NCI-H1436 (cell line): ENCODE data around the gene MIA2.
"Not testable (repeated sequence)": the region's sequence is repeated elsewhere in the genome, so short reads cannot be mapped to it uniquely, and the experiment has no call there.

ENCODE experiments used
- DNase-seq: peaks from one replicate; lab custom pipeline; 2025; lab: John Stamatoyannopoulos, UW

Gene MIA2

GRCh38 chr14:39233680-39234326, at the start of gene MIA2:
Gene MIA2, plus strand, starts transcription at chr14:39233915. Its CDS starts 200 bp downstream, at chr14:39234115.
- no peak for DNase-seq

- DNase-seq: no peak
Observed at GRCh38 chr14:39184628-39185255, 49.0 kb upstream of the MIA2 start.

DNA sequence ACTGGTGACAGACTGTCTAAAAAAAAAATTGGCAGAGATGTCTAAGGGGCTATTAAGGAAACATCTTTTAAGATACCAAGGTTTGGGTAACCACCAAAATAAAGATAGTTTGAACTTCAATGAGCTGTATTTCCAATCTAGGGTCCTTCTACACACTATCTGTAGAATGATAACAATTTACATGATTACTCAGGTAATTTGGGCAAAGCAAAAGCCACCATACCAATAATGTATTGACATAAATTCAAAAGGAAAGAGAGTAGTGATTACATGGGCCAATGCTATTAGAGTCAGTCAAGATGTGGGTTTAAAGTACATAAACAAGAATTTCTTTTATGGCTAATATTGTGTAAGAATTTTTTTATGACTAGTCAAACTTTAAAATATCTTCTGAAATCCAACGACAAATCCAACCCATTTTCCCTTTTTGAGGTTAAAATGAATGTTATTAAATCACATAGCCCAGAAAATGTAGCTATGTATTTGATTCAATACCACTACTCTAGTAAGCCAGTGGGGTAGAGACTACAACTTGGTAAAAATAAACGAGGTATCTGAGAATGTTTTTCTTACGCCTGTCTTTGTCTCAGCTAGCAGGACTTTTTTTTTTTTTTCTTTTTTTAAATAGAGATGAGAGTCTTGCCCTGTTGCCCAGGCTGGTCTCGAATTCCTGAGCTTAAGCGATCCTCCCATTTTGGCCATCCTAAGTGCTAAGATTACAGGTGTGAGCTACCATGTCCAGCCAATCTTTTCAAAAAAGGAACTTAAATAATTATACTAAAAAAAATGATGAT, 48.3 kb upstream of the MIA2 start:
- no peak for DNase-seq

DNA sequence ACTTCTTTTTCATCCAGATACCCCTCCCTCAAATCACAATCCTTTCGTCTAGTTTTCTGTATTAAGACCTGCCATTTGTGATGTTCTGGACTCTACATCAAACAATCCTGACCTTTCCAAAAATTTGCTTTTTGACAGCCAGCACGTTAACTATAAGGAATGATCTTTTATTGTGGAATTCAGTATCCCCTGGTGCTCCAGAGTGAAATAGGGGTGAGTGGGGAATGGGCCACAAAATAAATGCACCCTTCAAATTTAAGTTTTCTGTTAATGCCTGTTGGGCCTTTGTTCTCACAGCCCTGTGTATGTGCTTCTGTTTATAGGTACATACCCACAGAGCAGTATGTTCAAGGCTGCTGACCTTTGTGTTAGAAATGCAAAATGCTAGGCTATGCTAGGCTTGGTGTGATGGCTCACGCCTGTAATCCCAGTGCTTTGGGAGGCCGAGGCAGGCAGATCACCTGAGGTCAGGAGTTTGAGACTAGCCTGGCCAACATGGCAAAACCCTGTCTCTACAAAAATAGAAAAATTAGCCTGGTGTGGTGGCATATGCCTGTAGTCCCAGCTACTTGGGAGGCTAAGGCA, 46.7 kb upstream of the MIA2 start:
- no peak for DNase-seq

DNA sequence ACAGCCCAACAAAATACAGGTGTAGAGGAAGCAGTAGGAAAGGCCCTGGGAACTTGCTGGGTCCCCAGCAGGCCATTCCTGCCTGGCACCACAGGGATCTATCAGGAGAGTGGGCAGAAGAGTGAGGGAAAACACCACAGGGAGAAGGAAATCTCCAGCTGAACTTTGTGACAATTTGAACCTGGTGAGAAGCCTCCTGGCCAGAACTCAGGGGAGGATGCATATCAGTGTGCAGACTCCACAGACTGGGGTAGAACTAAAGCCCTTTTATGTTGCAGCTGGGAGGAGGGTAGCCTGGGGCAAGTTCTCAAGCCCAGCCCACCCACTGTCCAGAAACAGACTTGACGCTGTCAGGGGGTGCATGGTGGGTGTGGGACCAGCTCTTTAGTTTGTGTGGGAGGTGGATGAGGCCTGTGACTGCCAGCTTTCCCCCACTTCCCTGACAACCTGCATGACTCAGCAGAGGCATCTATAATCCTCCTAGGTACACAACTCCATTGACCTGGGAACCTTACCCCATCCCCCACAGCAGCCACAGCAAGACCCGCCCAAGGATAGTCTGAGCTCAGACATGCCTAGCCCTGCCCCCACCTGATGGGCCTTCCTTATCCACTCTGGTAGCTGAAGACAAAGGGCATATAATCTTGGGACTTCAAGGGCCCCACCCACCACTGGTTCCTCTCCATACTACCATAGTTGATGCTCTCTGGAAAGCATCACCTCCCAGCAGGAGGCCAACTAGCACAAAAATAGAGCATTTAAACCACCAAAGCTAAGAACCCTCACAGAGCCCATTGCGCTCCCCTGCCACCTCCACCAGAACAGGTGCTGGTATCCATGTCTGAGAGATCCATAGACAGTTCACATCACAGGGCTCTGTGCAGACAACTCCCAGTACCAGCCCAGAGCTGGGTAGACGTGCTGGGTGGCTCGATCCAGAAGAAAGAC, 29.8 kb upstream of the MIA2 start:
- DNase-seq: no peak

DNA sequence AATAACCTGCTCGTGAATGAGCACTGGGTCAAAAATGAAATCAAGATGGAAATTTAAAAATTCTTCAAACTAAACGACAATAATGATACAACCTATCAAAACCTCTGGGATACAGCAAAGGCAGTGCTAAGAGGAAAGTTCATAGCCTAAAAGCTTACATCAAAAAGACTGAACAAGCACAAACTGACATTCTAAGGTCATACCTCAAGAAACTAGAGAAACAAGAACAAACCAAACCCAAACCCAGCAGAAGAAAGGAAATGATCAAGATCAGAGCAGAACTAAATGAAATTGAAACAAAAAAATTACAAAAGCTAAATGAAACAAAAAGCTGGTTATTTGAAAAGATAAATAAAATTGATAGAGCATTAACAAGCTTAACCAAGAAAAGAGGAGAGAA, 26.3 kb upstream of the MIA2 start:
- DNase-seq: not testable (repeated sequence)

DNA sequence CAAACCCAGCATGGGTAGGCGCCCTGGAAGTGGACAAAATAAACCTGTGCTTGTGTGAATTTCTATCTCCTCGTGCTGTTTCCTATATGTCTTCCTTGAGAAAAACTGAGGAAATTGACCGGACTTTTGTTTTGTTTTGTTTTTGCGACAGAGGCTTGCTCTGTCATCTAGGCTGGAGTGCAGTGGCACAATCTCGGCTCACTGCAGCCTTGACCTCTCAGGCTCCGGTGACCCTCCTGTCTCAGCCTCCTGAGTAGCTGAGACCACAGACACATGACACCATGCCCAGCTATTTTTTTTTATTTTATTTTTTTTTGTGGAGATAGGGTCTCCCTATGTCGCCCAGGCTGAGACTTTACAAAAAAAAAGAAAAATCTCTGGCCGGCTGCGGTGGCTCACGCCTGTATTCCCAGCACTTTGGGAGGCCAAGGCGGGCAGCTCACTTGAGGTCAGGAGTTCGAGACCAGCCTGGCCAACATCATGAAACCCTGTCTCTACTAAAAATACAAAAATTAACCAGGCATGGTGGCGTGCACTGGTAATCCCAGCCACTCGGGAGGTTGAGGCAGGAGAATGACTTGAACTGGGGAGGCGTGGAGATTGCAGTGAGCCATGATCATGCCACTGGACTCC, 22.5 kb upstream of the MIA2 start:
- no peak for DNase-seq

DNA sequence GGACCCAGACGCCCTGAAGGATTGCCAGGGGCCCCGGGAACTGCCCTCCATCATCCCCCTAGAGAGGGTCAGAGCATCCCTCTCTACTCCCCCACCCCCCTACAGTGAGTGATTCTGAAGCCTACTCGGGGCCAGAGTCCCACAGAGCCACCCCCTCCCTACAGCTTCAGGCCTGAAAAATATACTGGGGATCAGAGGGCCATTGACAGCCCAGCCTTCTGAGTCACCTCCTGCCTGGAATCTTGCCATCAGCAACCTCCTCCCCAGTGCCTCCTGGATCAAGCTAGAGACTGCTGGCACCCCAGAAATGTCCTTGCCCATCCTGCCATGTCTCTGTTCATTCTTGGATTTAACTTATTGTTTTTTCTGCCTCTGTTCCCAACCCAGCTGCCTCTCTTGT, 21.7 kb upstream of the MIA2 start:
- no peak for DNase-seq

- no peak for DNase-seq
Observed at GRCh38 chr14:39212693-39213092, 21.0 kb upstream of the MIA2 start.

DNA sequence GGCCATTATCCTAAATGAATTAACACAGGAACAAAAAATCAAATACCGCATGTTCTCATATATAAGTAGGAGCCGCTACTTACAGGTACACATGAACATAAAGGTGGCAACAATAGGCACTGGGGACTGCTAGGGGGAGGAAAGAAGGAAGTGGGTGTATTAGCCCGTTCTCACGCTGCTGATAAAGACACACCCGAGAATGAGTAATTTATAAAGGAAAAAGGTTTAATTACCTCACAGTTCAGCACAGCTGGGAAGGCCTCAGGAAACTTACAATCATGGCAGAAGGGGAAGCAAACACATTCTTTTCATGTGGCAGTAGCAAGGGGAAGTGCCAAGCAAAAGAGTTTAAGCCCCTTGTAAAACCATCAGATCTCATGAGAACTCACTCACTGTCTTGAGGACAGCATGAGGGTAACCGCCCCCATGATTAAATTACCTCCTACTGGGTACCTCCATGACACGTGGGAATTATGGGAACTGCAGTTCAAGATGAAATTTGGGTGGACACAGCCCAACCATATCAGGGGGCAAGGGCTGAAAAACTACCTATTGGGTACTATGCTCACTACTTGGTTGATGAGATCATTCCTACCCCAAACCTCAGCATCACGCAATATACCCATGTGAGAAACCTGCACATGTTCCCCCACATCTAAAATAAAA, 16.4 kb upstream of the MIA2 start:
- no peak for DNase-seq

- DNase-seq: no peak
Observed at GRCh38 chr14:39218171-39218769, 15.4 kb upstream of the MIA2 start.

- DNase-seq: no peak
Observed at GRCh38 chr14:39219075-39219499, 14.6 kb upstream of the MIA2 start.

- DNase-seq: not testable (repeated sequence)
Observed at GRCh38 chr14:39220473-39220872, 13.2 kb upstream of the MIA2 start.

DNA sequence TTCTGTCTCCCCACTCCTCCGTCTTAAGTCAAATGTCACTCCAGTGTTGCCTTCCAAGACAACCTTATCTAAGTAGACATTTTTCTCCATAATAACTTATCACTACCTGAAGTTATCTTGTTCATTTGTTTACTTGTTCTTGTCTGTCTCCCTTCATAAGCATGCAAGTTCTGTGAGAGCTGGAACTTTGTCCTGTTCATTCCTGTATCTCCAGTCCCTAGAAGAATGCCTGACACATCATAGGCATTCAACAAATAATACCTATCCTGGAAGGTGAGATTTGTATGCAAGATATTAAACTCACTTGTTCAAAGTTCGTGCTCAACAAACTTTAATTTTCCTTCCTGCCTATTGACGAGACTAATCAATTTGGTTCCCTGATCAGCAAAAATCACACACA, 5.7 kb upstream of the MIA2 start:
- DNase-seq: no peak

DNA sequence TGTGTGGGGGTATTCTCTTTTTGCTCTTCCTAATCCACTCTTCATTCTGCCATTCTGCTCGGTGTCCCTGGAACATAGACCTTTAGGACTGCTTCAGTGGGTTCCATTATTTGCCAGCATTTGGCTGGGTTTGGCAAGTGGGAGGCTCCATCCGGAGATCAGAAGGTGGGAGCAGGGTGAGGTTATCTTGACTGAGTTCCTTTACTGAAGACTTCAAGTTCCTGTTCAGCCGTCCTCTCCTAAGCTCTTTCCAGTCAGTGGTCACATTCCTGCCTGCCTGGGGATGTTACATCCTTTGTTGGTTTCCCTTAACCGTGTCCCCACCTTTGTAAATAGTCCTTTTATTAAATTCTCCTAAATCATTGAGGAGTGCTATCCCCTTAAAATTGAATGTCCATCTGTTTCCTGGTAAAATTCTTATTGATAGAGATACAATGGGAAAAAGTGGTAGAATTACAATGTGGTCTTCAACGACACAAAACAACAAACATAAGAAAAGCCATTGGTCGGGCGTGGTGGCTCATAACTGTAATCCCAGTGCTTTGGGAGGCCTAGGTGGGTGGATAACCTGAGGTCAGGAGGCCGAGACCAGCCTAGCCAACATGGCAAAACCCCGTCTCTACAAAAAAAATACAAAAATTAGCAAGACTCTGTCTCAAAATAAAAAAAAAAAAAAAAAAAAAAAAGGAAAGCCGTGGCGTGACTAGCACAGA, 5.0 kb upstream of the MIA2 start:
- no peak for DNase-seq

GRCh38 chr14:39229222-39229543, 4.5 kb upstream of the MIA2 start:
- DNase-seq: no peak

GRCh38 chr14:39229601-39230110, 4.1 kb upstream of the MIA2 start:
- no peak for DNase-seq

DNA sequence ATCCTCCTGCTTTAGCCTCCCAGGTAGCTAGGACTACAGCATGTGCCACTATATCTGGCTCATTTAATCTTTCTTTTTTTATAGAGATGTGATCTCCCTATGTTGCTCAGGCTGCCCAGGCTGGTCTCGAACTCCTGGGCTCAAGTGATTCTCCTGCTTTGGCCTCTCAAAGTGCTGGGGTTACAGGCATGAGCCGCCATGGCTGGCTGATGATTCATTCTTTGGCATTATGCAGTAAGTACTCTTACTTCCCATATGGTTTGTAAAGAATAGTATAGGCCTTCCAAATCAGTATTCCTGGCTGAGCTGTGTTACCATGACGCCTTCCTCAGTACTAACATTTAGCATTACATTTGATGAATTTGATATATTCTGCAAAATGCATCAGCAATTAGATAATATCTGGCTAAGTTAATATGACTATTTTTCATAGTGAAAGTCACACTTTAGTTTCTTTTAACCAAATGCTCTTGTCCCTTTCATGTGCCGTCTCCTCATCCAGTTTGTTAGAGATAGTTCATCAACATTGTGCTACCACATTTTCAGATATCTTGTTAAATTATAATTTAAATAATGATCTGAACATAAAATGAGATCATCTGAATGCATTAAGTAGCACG, 3.2 kb upstream of the MIA2 start:
- DNase-seq: no peak
